IPS-NIHi11 (cell line): ENCODE data around the gene TDRD9.

ENCODE experiments used
- DNase-seq: peaks from one replicate; pipeline ENCODE4 v3.0.0; 2012; ENCODE audit warnings: mixed read lengths, low spot score

TDRD9 gene

DNA sequence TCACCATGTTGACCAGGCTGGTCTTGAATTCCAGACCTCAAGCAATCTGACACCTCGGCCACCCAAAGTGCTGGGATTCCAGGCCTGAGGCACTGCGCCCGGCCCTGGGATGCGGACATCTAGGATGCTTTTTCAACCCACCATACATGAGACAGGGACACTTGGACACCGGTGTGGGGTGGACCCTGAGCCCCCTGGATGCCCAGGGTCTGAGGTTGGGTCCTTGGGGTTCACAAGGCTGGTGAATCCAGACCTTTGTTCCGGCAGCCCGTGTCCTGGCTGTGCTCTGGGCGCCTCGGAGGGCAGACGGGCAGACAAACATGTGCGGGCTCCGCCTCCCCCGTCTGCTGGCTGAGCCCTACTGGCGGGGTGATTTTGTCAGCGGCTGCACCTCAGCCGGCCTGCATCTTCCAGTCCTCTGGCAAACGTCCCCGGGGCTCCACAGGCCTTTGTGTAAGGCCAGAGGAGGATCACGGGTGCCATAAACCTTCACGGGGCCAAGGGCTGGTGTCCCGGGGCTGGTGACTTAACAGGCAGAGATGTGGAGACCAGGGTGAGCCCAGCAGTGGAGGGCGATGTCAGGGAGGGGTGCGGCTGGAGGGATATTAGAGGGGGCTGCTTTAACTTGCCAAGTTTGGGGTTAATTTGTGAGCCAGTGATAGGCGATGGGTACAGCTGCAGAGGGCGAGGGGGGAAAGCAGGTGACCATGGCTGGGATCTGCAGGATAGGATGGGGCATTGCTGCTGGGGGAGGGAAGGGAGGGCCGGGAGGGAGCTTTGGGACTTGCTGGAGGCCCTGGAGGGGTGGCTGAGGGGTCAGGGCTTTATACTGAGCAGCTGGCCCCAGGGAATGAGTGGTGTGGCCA lies 163.0 kb downstream of the TDRD9 start:
- no peak for DNase-seq

DNA sequence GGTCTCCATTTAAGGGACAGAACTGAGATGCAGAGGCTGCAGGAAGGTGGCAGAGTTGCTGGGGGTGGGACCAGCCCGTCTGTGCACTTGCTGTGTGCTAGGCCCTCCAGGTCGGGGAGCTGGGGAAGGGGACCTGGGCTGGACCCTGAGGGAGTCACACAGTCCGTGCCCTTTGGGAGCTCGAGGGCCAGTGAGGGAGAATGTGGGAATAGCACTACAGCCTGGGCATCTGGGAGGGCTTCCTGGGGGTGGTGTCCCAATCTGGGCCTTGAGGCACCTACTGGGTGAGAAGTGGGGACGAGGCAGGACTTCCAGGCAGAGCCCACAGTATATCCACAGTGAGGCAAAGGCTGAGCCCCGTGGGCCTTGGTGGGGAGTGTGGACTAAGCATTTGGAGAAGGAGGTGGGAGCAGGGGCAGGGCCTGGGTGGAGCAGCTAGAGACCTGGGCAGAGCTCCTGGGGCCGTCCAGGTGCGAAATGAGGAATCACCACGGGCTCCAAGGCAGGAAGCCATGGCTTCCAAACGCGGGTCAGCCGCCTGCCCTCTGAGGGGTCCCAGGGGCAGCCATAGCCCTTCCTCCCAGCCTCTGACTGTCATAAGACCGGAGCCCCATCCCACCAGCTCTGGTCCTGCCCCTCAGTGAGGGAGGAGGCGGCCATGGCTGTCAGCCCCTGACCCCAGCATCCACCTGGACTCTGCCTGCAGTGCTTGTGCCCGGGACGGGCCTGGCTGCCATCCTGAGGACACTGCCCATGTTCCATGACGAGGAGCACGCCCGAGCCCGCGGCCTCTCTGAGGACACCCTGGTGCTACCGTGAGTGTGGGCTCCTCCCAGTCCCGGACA lies 163.9 kb downstream of the TDRD9 start:
- no peak for DNase-seq

DNA sequence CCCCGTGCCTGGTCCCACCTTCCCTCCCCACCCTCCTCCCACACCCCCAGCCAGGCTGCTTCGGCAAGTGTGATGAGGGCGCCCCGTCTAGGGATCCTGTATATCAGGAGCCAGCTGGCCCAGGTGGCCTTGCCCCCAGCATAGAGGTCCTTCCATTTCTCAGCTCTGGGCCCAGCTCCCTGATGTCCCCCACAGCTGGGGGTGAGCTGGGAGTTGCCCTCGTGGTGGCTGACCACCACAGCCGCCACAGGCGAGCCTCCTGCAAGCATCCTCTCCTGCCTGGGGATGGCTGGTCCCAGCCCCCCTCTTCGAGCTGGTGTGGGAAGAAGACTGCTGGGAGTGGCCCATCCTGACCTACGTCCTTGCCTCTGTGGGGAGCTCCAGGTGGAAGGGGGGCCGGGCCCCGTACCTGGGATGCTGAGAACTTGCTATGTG lies 164.7 kb downstream of the TDRD9 start:
- no peak for DNase-seq

DNA sequence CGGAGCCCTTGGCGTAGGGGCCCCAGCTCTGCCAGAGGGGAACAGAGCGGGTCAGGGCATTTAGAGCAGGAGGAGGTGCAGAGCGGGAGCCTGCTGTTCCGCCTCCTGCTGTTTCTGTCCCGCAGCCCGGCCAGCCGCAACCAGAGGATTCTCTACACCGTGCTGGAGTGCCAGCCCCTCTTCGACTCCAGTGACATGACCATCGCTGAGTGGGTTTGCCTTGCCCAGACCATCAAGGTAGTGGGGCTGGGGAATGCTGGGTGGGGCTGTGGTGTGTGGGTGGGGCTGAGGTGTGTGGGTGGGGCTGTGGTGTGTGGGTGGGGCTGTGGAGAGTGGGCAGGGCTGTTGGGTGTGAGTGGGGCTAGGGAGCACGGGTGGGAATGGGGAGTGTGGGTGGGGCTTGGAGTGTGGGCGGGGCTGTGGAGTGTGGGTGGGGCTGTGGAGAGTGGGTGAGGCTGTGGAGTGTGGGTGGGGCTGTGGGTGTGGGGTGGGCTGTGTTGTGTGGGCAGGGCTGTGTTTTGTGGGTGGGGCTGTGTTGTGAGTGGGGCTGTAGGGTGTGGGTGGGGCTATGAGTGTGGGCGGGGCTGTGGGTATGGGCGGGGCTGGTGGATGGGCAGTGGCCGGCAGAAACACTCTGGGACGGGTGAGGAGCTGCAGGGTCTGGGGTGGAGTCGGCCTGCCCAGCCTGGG lies 165.3 kb downstream of the TDRD9 start:
- no peak for DNase-seq

DNA sequence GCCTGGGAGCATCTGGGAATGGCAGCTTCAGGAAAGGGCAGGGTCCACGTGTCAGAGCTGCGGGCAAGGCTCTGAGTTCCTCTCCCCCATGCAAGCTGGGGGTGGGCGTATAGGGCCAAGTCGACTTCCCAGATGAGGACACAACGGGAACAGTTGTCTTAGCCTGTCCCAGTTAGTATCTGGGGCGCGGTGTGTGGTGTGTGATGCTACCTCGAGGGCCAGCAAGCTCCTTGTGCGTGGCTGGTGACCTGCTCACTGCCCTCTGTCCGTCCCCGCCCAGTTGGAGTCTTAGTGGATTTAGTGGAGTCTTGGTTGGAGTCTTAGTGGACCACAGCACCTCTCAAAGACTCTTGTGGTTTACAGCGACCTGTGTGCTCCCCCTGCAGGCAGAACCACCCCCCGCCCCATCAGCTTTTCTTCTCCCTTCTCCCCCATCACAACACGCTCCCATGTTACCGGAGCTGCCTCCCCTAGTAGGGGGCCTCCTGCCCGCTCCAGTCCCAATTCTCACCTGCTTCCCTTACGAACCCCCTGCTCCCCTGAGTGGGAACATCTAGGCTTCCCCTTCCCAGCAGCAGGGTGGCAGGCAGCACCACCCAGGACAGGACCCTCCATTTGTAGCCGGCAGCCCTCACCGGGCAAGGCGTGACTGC lies 165.9 kb downstream of the TDRD9 start:
- DNase-seq: no peak

DNA sequence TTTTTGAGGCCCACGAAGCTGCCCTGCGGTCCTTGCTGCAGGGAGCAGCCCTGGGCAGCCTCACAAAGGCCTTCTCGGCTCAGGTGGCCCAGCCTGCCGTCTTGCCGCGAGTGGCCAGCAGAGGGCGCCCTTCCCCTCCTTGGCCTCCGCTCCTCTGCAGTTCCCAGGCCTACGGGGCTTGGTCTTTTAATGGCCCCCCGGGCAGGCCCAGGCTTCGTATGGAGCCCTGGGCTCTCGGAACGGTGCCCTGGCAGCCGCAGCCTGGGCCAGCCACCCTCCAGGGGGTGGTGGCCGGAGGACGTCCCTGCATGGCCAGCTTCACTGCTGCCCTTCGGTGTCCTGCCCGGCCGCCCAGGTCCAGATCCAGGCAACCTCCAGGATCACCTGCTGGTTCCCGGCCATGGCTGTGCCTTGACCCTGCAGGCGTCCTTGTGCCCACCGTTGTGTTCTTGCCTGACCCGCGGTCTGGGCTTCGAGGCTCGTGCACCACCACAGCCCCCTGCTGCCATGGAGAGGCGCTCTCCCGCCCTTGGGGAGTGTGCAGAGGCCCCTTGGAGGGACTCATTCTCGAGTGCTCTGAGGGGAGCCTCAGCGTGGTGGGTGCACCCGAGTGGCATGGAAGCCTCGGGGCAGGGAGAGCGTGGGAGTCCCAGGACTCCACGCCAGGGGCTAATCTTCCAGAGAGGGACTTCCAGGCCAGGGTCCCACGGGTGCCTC lies 166.6 kb downstream of the TDRD9 start:
- peak; percentile 94 for DNase-seq

DNA sequence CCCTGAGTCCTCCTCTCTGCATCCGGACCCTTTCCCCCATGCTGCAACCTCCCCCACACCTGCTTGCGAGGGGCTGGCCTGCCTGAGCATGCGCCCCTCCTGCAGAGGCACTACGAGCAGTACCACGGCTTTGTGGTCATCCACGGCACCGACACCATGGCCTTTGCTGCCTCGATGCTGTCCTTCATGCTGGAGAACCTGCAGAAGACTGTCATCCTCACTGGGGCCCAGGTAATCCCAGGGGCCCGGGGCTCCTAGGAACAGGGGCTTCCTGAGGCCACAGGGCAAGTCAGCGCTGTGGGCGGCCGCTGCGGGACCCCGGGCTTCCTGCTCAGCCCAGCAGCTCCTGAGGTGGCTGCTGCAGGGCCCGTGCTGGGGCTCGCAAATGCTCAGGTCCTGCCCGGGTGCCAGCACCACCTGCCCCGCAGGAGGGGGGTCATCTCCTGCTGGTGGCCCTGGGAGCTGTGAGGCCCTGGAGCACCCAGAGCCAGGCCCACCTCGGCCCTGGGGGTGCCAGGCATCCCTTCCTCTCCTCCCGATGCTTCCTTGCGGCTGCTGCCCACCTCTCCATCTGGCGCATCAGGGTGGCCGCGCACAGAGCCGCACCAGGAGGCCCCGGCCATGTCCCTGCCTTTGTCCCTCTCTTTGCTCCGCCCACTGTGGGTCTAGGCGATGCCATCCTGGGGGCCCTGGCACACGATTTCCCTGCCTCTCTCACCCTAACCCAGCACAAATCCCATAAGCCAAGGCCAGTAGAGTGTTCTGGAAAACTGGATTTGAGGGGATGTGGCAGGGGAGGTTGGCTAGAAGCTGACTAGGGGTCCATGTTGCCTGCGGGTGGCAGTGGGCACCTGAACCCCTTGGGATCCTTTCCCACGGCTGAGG lies 167.4 kb downstream of the TDRD9 start:
- no peak for DNase-seq

DNA sequence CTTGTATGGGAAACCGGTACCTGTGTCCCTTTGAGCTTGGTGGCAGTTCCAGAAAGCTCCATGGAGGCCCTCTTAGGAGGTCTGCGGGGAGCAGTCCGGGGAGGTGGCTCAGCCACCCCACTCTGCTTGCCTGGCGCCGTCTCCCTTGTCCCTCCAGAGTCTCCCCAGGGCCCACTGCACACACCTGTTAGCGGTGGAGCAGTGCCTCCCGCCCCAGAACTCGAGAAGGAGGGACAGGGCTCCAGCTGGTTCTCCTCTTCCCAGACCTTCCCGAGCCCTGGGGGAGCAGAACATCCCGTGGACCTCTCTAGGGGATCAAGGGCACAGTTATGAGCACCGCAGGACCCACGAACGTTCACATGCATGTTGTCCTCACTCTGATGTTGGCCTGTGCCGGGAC lies 168.1 kb downstream of the TDRD9 start:
- DNase-seq: no peak

DNA sequence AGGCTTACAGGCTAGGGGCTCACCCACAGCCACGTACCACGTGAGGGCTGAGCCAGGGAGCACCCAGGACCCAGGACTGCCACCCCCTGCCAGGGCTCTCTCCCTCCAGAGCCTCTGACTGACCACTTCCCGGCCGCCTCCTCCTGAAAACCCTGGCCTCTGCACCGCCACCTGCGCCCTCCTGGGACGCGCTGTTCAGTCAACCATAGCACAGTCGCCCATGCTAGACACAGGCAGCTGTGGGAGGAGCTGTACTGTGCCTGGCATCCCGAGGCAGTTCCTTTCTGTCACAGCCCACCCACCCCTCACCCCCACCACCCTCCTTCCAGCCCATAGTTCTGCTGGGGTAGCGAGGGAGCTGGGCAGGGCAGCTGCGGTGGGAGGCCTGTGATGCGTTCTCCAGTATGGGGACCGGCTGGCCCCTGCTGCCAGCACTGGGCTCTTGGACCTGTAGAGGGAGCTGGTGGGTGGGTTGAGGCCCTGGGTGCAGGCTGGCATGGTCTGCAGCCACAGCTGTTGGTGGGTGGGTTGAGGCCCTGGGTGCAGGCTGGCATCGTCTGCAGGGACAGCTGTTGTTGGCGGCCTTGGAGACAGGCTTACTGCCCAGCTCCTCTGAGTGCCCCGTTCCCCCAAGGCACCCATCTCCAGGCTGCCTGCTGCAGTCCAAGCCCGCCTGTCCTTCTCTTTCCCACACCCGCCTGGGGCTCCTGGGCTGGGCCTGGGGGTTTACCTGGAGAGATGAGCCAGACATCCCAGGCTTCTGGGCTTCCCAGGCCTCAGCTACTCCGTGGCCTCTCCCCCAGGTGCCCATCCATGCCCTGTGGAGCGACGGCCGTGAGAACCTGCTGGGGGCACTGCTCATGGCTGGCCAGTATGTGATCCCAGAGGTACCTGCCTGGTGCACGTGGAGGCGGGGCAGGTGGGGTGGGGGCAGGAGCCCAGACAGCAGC lies 168.8 kb downstream of the TDRD9 start:
- DNase-seq: no peak

DNA sequence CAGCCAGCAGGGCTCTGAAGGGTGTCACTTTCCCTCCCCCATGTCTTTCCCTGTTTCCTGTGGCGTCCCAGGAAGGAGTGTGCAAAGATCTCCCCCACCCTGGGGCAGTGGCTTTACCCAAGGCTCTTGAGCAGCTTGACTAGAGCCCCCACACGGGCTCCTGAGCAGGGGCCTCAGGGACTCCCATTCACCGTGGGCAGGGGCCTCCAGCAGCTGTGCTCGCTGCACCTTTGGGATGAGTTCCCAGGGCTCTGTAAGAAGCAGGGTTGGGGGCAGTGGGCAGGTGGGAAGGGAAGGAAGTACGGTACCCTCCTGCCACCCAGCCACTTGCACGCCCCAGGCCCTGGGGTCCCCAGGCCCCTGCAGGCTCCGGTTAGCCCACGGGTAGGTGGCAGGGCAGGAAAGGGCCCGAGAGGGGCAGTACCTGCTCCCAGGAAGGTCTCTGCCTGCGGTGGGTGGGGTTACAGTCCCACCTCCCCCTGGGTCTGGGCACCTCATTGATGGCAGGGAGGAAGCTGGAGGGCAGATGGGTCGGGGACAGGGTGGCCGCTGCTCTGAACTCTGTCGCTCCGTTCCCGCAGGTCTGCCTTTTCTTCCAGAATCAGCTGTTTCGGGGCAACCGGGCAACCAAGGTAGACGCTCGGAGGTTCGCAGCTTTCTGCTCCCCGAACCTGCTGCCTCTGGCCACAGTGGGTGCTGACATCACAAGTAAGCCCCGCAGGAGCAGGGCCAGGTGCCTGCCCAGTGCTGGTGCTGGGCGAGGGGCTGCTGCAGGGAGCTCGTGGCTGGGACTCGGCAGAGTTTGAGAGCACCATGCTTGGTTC lies 170.2 kb downstream of the TDRD9 start:
- no peak for DNase-seq

DNA sequence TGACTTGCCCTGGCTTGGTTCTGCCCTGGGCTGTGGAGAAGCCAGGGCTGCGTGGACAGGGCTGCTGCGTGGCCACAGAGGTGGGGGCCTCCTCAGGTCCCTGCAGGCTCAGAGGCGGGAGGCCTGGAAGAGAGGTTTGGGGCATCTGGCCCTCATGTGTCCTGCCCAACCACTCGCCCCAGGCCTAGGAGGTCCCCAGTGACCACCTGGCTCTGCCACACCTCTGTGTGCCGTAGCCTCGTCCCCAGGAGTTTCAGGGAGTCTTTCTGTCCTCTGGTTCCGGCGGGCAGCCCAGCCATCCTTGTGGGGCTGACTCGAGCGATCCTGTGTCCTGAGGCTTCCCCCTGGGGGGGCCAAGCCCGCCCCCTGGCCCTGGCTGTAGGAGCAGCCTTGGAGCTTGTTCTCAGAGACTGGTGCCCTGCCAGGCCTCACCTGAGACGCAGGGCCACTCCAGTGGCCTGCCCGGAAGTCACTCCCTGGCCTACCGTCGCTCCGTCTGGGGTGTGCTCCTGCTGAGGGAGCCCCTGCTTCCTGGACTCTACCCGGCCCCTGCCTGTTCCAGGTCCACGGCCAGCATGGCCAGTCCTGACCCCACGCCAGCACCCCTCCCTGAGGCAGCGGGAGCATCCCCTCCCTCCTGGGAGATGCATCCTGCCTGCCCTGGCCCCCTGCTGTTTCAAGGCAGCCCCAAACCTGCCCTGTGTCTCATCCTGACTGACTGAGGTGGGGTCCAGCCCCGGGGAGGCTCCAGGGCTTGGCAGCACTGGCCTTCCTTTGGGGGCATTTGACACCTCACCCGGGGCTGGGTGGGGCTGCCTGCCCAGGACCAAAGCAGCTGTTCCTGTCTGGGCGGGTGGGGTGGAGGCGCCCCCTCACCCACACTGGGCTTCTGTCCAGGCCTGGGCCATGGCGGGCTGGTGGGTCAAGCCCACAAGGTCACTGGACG lies 171.1 kb downstream of the TDRD9 start:
- no peak for DNase-seq

DNA sequence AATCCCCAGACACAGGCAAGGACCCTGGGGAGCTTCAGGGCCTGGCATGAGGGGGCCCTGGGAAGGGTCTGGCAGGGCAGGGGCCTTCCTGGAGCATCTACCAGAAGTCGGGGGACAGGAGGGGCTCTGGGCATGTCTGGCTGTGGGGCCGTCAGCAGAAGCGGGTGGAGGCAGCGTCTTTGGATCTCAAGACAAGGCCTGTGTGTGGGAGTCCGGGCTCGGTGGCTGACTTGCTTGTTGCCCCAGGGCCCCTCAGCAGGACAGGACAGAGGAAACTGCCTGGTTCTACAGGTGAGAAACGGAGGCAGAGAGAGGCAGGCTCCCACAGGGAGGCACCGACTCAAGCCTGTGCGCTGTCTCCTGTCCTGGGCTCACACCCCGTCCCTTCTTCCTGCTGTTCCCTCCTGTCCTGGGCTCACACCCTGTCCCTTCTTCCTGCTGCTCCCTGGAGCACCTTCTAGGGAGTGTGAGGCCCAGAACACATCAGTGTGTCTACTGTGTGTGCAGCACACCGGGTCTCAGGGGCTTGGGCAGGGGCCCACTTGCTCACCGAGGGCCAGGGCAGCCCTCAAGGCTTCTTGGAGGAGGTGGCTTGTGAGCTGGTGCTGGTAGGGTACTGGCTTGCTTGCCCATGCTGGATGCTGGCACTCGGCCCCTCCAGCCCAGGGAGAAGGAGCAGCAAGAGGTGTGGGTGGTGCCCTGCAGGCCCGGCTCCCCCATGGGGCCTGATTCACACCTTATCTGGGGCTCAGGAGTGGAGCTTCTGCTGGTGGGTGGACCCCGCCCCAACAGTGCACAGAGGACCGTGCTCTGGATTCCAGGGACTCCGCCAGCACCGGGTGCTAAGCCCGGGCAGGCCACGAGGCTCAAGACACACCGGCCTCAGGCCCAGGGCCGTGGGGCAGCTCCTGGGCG lies 172.2 kb downstream of the TDRD9 start:
- no peak for DNase-seq

DNA sequence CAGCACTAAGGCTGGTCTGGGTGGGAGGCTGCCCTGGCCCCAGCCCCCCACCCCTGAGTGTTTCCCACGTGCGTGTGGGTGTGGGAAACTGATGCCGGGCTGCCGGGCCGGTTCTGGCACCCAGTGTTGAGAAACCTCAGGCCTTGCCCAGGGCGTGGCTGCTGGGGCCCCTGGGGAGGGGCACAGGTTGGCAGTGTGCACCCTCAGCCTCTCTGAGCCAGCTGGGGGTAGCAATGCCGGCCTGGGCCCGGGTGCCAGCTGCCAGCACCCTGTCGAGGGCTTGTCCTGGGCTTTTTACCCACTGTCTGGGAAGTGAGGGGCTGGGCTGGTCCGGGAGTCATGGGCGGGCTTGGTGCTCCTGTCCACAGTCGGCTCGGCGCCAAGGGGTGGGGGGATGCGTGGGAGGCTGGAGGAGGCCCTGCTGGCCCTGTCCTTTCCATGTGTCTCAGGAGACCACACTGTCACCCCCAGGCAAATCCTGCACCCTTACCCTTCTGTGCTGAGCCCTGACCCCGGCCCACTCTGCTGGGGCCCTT lies 172.9 kb downstream of the TDRD9 start:
- DNase-seq: no peak

DNA sequence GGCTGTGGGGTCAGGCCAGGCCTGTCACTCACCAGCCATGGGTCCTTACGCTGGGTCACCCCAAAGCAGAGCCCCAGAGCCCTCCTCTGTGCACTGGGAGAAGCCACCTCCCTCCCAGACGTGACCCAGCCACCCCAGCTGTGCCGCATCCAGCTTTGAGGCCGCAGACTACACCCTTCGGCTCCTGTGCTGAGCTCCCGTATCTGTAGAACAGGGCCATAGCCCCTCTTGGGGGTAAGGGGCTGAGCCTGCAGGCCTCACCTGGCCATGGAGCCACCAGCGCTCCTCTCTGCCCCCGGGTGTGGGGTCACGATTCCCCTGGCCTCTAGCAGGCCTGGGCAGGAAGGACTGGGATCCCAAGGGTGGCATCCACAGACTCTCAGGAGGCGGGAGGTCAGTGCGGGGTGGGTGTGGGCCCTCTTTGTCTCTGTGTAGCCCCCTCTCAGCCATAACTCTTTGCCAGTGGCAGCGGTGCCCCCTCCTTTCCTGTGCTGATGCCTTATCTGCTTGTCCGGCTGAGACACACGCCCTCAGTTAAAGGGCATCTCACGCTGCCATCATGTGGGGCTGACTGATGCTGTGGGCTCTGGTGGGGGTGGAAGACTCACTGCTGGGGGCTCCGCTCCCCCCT lies 173.5 kb downstream of the TDRD9 start:
- no peak for DNase-seq
